Activated CD4-positive, CD25-positive, alpha-beta regulatory T cell treated with anti-CD3 and anti-CD28 coated beads, Interleukin-2, amount 50 U/mL, for 24 hours (primary cell): ENCODE results near the gene C3orf18.

Experiments used
- ATAC-seq, 2 donors: fragments of 150-1000 bp; cut with Tn5 transposase; one replicate each; pipeline ENCODE4 v1.10.0; 2021; ENCODE audit warnings: mild to moderate bottlenecking in 1 of 2, moderate library complexity in 1 of 2

Gene C3orf18

DNA sequence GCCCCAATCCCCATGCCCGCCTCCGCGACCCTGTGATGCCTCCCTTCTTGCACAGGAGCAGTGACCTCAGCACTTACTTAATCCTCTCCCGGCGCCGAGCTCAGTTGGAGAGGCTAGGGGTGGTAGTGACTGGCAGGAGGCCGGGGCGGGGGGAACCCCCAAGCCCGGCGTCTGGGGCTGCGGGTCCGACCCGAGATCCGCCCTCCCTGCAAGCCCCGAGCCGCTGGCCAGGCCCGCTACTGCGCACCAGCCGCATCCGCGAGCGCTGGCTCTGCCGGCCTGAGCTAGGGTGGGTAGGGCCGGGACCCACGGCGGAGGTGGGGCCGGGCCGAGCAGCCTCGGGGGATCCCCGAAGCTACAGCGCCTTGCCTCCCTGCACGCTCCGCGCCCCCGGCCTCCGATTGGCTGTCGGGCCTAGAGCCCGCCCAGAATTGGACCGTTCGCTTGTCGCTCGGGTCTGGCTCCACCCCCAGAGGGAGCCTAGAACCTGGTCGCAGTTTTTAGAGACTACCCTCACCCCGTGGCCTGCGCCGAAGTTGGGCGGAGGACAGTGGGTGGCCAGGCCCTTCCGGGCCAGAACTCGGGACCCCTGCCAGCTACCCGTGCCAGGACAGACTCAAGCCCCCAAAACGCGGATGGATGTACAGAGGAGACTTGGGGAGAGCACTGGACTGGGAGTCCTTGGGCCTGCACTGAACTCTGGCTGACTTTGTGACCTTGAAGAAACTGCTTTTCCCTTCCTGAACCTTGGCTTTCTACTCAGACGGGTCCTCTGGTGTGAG is at the start of gene C3orf18:
Gene C3orf18, minus strand, starts transcription at position 362 of the 782 bp plus-strand sequence. CDS start 2,048 bp downstream, outside the sequence.
- ATAC-seq: peak; percentile 80 to 83

DNA sequence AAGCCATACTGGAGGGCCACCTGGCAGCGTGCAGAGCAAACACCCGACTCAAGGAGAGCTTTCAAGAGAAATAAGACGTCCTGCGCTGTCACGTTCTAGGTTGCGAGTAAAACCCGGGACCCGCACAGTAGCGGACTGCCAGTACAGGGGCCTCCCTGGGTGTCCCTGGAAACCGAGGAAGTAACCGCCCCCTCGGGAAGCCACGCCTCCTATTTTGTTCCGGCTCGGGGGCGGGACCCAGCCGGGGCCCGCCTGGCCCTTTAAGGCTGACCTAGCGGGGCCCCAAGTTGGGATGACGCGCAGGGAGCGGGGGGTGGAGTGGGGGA is 49.2 kb upstream of the C3orf18 start:
- peak; percentile 50 to 51 for ATAC-seq

- ATAC-seq: peak; percentile 11 to 17
These were observed 48.6 kb upstream of the C3orf18 start for GRCh38 chr3:50616003-50616769.

DNA sequence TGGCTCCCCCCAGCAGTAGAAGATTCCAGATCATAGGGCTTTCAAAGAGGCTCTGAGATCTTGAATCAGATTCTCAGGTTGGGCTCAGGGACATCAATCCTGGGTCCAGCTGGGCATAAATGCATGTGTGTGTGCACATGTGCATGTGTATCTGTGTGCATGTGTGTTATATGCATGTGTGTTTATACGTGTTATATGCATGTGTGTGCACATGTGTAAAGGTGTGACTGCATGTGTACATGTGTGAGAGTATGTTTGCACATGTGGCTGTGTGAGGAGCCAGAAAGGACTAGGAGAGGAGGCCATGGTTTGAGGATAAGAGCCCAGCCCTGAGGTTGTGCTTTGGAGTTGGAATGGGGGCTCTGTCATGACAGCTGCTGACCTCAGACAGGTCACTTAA is 47.6 kb upstream of the C3orf18 start:
- ATAC-seq: no peak

- no peak for ATAC-seq
These were observed 45.7 kb upstream of the C3orf18 start for GRCh38 chr3:50612970-50613846.

DNA sequence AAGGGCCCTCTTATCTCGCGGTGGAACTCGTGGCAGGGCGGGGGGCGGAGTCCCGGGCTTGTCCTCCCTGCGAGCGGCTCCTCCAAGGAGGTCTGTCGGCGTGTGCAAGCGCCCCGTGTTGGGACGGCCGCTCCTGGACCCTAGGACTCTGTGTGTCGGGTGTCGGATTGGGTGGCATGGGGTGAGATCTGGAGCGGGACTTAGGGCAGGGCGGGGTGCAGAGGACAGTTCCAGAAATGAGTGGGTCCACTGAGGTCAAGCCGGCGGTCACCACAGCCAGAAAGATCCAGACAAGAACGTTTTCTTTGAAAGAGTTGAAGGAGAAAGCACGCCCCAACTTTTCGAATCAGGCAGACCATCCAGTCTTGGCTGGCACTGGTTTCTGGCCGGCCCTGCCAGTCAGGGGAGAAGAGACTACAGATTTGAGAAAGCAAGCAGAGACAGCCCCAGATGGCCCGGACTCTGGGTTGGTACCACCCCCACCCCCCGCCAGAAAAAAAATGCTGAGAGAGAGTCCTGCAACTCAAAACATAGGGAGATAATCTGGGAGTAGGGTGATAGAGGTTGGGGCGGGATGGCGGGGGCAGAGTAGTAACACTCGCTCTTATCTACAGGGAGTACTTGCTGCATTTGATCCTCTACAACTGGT is 44.8 kb upstream of the C3orf18 start:
- ATAC-seq: no peak

DNA sequence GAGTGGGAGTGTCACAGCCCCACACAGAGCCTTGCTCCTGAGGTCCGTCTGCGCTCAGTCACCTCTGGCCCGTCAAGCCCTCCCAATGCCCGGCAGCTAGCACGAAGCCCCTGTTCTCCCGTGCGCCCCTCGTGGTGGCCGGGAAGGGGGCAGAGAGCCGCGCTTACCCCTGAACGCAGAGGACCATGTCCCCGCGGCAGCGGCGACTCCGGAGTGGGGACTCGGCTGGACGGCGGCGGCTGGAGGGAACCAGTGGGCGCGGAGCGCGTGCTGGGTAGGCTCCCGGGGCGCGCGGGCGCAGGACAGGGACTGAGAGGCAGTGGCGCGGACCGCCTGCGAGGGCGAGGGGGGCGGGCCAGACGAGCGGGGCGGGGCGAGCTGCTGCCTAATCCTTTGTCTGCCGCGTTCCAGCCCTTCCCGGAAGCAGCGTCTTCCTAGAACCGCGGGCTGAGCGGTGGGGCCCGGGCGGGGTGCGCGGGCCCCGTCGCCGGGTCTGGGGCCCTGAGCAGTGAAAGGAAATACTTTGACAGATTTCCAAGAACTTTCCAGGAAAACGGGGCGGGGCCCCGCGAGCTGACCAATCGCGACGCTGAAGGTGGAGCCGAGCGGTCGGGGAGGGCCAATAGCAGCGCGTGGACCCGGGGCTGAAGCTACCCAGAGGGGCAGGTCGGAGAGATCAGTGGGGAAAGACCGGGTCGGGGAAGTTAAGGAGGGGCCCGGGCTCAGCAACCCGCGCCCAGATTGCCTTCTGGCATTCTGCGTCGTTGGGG is 44.1 kb upstream of the C3orf18 start, which contains the start of gene CISH:
Gene CISH, minus strand, starts transcription at position 311 of the 770 bp plus-strand sequence. Its CDS starts 124 bp downstream, at position 187.
- peak; percentile 77 for ATAC-seq

DNA sequence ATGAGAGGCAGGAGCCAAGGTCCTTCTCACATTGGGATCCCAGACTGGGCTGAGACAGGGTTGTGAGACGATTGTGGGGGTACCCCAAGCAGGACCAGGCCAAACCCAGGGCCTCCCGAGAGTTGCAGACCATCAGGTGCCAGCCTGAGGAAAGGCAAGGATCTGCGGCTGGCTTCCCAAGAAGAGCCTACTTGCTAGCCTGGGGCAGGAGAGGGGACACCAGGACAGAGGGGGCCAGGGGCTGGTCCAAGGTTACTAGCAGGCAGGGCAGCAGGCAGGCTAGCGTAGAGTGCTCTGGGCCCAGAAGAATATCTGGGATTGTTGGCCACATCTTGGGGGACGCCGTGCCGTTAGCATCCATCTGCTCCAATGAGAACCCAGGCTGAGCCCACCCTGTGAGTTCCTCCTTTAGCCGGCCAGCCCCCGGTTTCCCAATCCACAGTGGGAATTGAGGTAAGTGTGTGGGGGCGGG is 43.5 kb upstream of the C3orf18 start:
- no peak for ATAC-seq

- peak; percentile 8 to 15 for ATAC-seq
These were observed 42.8 kb upstream of the C3orf18 start for GRCh38 chr3:50610181-50610971.

DNA sequence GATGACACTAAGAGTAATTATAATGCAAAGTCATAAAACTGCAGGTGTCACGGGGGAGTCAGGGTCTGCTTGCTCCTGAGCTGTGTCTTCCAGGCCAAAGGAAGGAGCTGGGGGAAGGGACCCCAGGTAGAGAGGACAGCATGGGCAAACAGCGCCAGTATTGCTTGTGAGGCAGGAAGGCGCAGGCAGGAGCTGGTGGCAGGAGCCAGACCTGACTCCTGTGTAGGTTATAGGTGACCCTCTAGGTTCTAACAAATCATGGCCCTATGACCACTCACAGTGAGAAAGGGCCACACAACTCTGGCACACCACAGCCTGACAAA is 42.2 kb upstream of the C3orf18 start:
- no peak for ATAC-seq

GRCh38 chr3:50609071-50609762 is 41.7 kb upstream of the C3orf18 start:
- ATAC-seq: no peak

GRCh38 chr3:50608278-50608677 is 40.7 kb upstream of the C3orf18 start:
- no peak for ATAC-seq

GRCh38 chr3:50607271-50608091 is 39.9 kb upstream of the C3orf18 start:
- ATAC-seq: no peak

DNA sequence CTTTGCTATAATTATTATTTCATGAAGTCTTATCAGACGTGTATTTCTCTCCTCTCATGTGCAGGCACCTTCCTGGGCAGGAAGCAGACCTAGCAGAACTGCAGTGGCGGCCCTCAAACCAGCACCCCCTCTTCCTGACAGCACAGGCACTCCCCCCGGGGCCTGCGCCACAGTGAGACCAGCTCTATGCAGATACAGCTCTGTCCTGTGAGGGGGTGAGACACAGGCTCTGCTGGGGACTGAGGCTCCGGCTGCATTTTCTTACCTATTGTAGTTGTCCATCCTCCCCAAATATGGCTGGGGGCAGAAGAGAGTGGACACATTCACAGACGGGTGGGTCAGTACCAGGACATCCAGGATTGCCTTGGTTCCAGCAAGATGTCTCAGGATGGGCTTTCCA is 39.0 kb upstream of the C3orf18 start:
- ATAC-seq: no peak

GRCh38 chr3:50605901-50606326 is 38.4 kb upstream of the C3orf18 start:
- ATAC-seq: no peak

DNA sequence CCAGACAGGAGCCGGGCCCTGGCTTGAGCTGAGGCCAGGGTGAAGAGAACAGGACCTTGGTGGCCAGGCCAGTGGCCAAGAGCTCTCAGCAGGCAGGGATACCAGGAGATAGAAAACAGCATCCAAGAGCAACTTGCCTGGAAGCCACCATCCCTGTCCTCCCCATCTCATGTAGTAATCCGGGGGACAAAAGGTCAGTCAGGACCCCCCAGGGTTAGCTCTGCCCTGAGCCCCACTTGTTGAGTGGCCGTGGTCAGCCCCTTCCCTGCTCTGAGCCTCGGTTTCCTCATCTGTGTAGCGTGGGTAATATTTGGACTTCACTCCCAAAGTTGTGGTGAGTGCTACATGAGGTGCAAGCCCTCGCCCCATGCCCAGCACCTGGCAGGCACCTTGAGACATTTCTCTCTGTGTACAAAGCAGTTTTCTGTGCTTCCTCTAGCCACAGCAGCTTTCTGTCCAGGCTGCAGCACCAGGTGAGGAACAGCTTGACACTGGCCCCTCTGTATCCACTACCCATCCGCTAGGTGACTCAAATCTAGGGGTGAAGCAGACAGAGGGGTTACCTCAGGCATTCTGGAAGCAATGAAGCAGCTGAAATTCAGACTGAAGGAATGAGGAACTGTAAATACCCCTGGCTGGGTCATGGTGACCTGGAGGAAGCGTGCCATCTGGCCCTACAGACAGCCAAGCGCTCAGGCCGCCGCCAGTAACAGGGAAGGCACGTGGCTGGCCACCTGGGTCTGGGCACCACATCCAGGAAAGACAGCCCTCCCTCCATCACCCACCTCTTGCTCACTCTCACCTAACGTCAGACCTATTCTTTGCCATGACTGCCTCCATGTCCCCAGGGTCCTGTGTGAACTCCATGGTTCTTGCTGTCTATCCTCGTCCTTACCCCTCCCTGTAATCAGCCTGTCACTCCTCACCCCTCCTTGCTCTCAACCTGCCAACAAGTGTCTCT is 37.4 kb upstream of the C3orf18 start:
- ATAC-seq: no peak

DNA sequence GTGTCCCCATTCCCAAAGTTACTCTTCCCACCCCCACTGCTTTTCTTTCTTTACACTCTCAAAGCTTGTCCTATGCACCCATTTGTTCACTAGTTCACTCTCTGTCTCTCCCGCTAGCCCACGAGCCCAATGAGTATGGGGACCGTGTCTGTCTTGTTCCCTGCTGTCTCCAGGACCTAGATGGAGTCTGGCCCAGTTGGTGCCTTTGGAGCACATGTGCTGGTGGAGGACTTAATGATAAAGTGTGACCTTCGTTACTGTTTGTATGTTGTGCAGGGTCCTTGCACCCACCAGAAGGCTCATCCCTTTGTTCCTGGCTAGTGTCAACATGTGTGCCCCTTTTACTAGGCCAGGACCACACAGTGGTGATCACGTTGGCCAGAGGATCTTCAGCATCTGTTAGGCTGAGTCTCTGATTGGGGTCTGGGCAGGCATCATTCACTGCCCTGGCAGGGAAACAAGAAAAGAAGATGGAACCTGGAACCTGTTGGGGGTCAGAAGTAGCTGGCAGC is 36.6 kb upstream of the C3orf18 start:
- no peak for ATAC-seq
